Central memory CD8-positive, alpha-beta T cell (primary cell): ENCODE measurements around the gene FOXO3.

ENCODE experiments used
- ATAC-seq: fragments of 150-1000 bp; cut with Tn5 transposase; replicated peaks from 2 replicates; pipeline ENCODE4 v1.10.0; 2022; ENCODE audit warnings: mild to moderate bottlenecking, moderate FRiP score, moderate number of reproducible peaks; ENCODE audit not compliant: poor library complexity, severe bottlenecking; ENCODE audit errors: extremely low read depth
- DNase-seq, 2 donors: peaks; one replicate each; pipeline ENCODE4 v3.0.0; 2021; ENCODE audit warnings: low spot score in 2 of 2
- H3K27ac Mint-ChIP-seq: one replicate; pipeline ENCODE4 v1.8.0; 2022; ENCODE audit warnings: low read depth, mild to moderate bottlenecking, moderate library complexity, mixed read lengths
- H3K27me3 Mint-ChIP-seq: one replicate; pipeline ENCODE4 v1.8.0; 2022; ENCODE audit warnings: mixed read lengths
- H3K36me3 Mint-ChIP-seq: one replicate; pipeline ENCODE4 v1.8.0; 2022; ENCODE audit warnings: mild to moderate bottlenecking, moderate library complexity, mixed read lengths; ENCODE audit not compliant: insufficient read depth
- H3K4me1 Mint-ChIP-seq: one replicate; pipeline ENCODE4 v1.8.0; 2022; ENCODE audit warnings: mixed read lengths
- H3K4me3 Mint-ChIP-seq: one replicate; pipeline ENCODE4 v1.8.0; 2022; ENCODE audit warnings: mild to moderate bottlenecking, moderate library complexity, mixed read lengths
- H3K9me3 Mint-ChIP-seq: one replicate; pipeline ENCODE4 v1.8.0; 2022; ENCODE audit warnings: mixed read lengths

FOXO3 gene

GRCh38 chr6:108597572-108598304 lies 37.0 kb downstream of the FOXO3 start:
- H3K9me3 Mint-ChIP-seq, result no peaks in the 10 kb centered on the region
- H3K36me3 Mint-ChIP-seq, result peaks cover 7% of the 10 kb centered on the region
- no peak for DNase-seq
- peaks cover 45% of the 10 kb centered on the region for H3K4me1 Mint-ChIP-seq
- H3K27ac Mint-ChIP-seq, result peak overlapping the region; percentile 35
- no peaks in the 10 kb centered on the region for H3K27me3 Mint-ChIP-seq
- H3K4me3 Mint-ChIP-seq, result no peak overlapping the region
- ATAC-seq, result no peak

GRCh38 chr6:108598305-108598863 lies 37.7 kb downstream of the FOXO3 start:
- Mint-ChIP-seq H3K4me3 (no peak overlapping the region), H3K27me3 (no peaks in the 10 kb centered on the region), H3K4me1 (peaks cover 42% of the 10 kb centered on the region), H3K9me3 (no peaks in the 10 kb centered on the region), H3K36me3 (peaks cover 5% of the 10 kb centered on the region), H3K27ac (peak overlapping the region; percentile 35)
- no peak for DNase-seq
- ATAC-seq, result no peak

- Mint-ChIP-seq H3K27me3 (no peaks in the 10 kb centered on the region), H3K4me3 (no peak overlapping the region), H3K36me3 (peaks cover 5% of the 10 kb centered on the region), H3K9me3 (no peaks in the 10 kb centered on the region), H3K4me1 (peaks cover 58% of the 10 kb centered on the region), H3K27ac (no peak overlapping the region)
- no peak for DNase-seq
- ATAC-seq, result no peak
Measured at GRCh38 chr6:108604156-108604555, 43.4 kb downstream of the FOXO3 start.

- Mint-ChIP-seq H3K36me3 (peaks cover 3% of the 10 kb centered on the region), H3K27ac (no peak overlapping the region), H3K9me3 (no peaks in the 10 kb centered on the region), H3K27me3 (no peaks in the 10 kb centered on the region), H3K4me1 (peaks cover 64% of the 10 kb centered on the region), H3K4me3 (no peak overlapping the region)
- DNase-seq, result no peak
- ATAC-seq, result no peak
Measured at GRCh38 chr6:108606250-108606690, 45.6 kb downstream of the FOXO3 start.

- H3K36me3 Mint-ChIP-seq, result peaks cover 3% of the 10 kb centered on the region
- H3K27ac Mint-ChIP-seq, result no peak overlapping the region
- ATAC-seq (no peak), DNase-seq (no peak)
- no peaks in the 10 kb centered on the region for H3K27me3 Mint-ChIP-seq
- H3K4me1 Mint-ChIP-seq, result peaks cover 62% of the 10 kb centered on the region
- no peaks in the 10 kb centered on the region for H3K9me3 Mint-ChIP-seq
- H3K4me3 Mint-ChIP-seq, result no peak overlapping the region
Measured at GRCh38 chr6:108608453-108609275, 47.9 kb downstream of the FOXO3 start.

- Mint-ChIP-seq H3K4me3 (no peak overlapping the region), H3K27me3 (no peaks in the 10 kb centered on the region), H3K4me1 (peaks cover 60% of the 10 kb centered on the region), H3K9me3 (no peaks in the 10 kb centered on the region), H3K27ac (no peak overlapping the region), H3K36me3 (peaks cover 3% of the 10 kb centered on the region)
- DNase-seq (no peak), ATAC-seq (no peak)
Measured at GRCh38 chr6:108609276-108609769, 48.6 kb downstream of the FOXO3 start.

- Mint-ChIP-seq H3K9me3 (no peaks in the 10 kb centered on the region), H3K4me1 (peaks cover 69% of the 10 kb centered on the region)
Measured at GRCh38 chr6:108610270-108610839, 49.6 kb downstream of the FOXO3 start.

GRCh38 chr6:108610957-108611586 lies 50.4 kb downstream of the FOXO3 start:
- Mint-ChIP-seq H3K9me3 (no peaks in the 10 kb centered on the region), H3K27me3 (no peaks in the 10 kb centered on the region), H3K4me3 (no peak overlapping the region), H3K27ac (no peak overlapping the region), H3K4me1 (peaks cover 66% of the 10 kb centered on the region), H3K36me3 (peaks cover 3% of the 10 kb centered on the region)
- no peak for DNase-seq
- ATAC-seq, result no peak

More at GRCh38 chr6:108610270-108610839, 49.6 kb downstream of the FOXO3 start:
- Mint-ChIP-seq H3K27me3 (no peaks in the 10 kb centered on the region), H3K27ac (no peak overlapping the region), H3K4me3 (no peak overlapping the region), H3K36me3 (peaks cover 3% of the 10 kb centered on the region)
- ATAC-seq (no peak), DNase-seq (no peak)

GRCh38 chr6:108612852-108613251 lies 52.1 kb downstream of the FOXO3 start:
- no peak for ATAC-seq
- Mint-ChIP-seq H3K4me1 (peaks cover 56% of the 10 kb centered on the region), H3K4me3 (no peak overlapping the region), H3K27ac (no peak overlapping the region), H3K27me3 (no peaks in the 10 kb centered on the region), H3K9me3 (no peaks in the 10 kb centered on the region), H3K36me3 (no peaks in the 10 kb centered on the region)
- DNase-seq, result no peak

GRCh38 chr6:108616544-108616943 lies 55.8 kb downstream of the FOXO3 start:
- peaks cover 66% of the 10 kb centered on the region for H3K4me1 Mint-ChIP-seq
- no peaks in the 10 kb centered on the region for H3K27me3 Mint-ChIP-seq
- H3K27ac Mint-ChIP-seq, result no peak overlapping the region
- ATAC-seq (no peak), DNase-seq (no peak)
- H3K4me3 Mint-ChIP-seq, result no peak overlapping the region
- H3K9me3 Mint-ChIP-seq, result no peaks in the 10 kb centered on the region
- H3K36me3 Mint-ChIP-seq, result peaks cover 1% of the 10 kb centered on the region

- Mint-ChIP-seq H3K36me3 (peaks cover 1% of the 10 kb centered on the region), H3K27me3 (no peaks in the 10 kb centered on the region), H3K4me1 (peaks cover 70% of the 10 kb centered on the region), H3K9me3 (no peaks in the 10 kb centered on the region), H3K4me3 (no peak overlapping the region), H3K27ac (no peak overlapping the region)
- no peak for DNase-seq
- no peak for ATAC-seq
Measured at GRCh38 chr6:108616973-108617372, 56.3 kb downstream of the FOXO3 start.

GRCh38 chr6:108618623-108619152 lies 58.0 kb downstream of the FOXO3 start:
- H3K9me3 Mint-ChIP-seq, result no peaks in the 10 kb centered on the region
- peaks cover 1% of the 10 kb centered on the region for H3K36me3 Mint-ChIP-seq
- no peak for ATAC-seq
- peaks cover 74% of the 10 kb centered on the region for H3K4me1 Mint-ChIP-seq
- no peaks in the 10 kb centered on the region for H3K27me3 Mint-ChIP-seq
- no peak for DNase-seq
- H3K4me3 Mint-ChIP-seq, result no peak overlapping the region
- peak overlapping the region; percentile 11 for H3K27ac Mint-ChIP-seq
